ENCODE data around the gene TCF12.

DNA sequence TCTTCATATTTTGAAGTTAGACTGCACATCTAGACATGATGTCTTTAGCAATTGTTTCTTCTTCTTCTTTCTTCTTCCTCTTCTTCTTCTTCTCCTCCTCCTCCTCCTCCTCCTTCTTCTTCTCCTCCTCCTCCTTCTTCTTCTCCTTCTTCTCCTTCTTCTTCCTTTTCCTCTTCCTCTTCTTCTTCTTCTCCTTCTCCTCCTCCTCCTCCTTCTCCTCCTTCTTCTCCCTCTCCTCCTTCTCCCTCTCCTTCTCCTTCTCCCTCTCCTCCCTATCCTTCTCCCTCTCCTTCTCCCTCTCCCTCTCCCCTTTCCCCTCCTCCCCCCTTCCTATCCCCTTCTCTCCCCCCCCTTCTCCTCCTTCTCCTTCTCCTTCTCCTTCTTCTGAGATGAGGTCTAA lies 21.9 kb downstream of the TCF12 start:
- no peak for TF ChIP-seq CTCF (IDR thresholded peaks at IDR 0.05)
- no peak for TF ChIP-seq EZH2 (IDR thresholded peaks at IDR 0.05)
